GM12801 (cell line): ENCODE data around the gene ABR.

Experiments used
- TF ChIP-seq, protein P1 (sequence below): IDR thresholded peaks from one replicate; pipeline ENCODE4 v1.5.1; 2011; ENCODE audit warnings: control low read depth; ENCODE audit not compliant: insufficient read length; ENCODE audit errors: extremely low read depth

ABR gene

GRCh38 chr17:1136748-1137147 lies 43.0 kb downstream of the ABR start:
- TF ChIP-seq, protein P1, sequence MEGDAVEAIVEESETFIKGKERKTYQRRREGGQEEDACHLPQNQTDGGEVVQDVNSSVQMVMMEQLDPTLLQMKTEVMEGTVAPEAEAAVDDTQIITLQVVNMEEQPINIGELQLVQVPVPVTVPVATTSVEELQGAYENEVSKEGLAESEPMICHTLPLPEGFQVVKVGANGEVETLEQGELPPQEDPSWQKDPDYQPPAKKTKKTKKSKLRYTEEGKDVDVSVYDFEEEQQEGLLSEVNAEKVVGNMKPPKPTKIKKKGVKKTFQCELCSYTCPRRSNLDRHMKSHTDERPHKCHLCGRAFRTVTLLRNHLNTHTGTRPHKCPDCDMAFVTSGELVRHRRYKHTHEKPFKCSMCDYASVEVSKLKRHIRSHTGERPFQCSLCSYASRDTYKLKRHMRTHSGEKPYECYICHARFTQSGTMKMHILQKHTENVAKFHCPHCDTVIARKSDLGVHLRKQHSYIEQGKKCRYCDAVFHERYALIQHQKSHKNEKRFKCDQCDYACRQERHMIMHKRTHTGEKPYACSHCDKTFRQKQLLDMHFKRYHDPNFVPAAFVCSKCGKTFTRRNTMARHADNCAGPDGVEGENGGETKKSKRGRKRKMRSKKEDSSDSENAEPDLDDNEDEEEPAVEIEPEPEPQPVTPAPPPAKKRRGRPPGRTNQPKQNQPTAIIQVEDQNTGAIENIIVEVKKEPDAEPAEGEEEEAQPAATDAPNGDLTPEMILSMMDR, result no peak

DNA sequence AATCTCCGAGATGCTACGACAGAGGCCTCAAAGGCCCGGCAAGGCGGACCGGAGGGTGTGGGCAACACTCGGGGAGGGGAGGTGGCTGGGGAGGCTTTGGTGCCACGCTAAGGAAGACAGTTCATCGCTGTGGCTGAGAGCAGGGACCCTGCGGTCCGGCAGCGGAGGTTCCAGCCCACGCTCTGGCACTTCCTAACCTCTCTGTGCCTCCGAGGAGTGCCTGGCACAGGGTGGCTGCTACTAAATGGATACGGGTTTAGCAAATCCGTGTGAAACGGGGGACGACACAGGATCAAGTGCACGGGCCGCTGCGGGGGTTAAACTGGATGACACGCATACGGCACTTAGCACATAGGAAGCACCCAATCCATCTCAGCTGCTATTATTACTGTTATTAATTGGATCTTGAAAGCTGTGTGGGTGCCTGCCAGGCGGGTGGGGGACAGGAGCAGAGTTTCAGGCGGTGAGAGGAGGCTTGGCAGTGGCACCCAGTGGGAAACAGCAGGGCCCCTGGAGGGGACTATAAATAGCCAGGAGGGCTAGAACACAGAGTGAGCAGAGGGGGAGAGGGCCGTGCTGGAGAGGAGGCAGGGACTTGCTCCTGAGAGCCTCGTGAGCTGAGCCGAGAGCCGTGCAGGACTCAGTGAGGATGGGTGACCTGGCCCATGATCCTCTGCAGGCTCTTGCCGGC lies 45.0 kb downstream of the ABR start:
- TF ChIP-seq, protein P1, result no peak

DNA sequence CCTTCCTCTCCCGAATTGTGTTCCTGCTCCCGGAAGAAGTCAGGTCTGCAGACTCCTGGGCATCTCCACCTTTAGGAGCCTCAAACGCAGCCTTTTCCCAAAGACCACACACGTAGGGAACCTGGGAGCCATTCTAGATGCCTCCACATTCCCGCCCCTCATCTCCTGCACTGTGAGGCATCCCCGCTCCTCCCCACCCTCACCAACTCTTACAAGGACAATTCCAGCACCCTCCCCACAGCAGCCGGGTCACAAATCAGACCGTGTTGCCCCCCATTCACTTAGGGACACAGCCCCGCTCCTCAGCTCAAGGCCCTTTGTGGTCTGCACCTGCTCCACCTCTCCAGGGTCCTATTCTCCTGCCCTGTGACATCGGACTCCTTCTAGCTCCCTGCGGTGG lies 49.6 kb downstream of the ABR start:
- TF ChIP-seq, protein P1, result no peak

DNA sequence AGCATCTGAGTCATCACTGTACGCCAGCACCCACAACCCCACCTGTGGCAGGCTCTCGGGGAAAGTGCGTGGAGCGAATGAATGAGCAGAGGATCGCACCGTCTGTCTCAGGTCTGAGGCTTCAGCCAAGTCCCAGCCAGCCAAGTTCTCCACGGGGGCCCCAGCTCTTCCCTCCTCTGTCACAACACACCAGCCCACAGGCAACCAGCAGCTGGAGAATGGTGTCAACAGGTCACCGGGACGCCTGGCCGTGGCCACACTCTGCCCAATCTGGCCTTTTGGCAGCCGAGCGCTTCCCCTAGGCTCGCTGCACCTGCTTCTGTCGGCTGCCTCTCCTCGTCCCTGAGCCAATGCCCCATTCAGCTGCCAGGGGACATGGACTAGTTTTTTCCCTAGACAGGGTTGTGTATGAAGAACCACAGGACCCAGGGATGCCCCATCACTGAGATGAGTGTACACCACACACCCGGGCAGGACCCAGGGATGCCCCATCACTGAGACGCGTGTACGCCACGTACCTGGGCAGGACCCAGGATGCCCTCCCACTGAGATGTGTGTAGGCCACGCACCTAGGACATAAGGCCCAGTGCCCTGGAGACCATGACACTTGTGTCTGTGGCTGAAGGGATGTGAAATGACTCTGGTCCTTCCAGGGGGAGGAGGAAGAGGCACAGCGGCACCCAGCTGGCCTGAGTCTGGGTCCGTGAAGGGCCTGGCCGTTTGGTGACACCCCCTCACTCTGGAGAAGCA lies 52.8 kb downstream of the ABR start:
- TF ChIP-seq, protein P1, result no peak

- TF ChIP-seq, protein P1, result no peak
Observed at GRCh38 chr17:1126250-1126797, 53.5 kb downstream of the ABR start.

- TF ChIP-seq, protein P1, result no peak
Observed at GRCh38 chr17:1125788-1126145, 54.0 kb downstream of the ABR start.

- TF ChIP-seq, protein P1, result no peak
Observed at GRCh38 chr17:1124896-1125787, 54.6 kb downstream of the ABR start.
